ENCODE results near the gene FTO.

The FTO gene

DNA sequence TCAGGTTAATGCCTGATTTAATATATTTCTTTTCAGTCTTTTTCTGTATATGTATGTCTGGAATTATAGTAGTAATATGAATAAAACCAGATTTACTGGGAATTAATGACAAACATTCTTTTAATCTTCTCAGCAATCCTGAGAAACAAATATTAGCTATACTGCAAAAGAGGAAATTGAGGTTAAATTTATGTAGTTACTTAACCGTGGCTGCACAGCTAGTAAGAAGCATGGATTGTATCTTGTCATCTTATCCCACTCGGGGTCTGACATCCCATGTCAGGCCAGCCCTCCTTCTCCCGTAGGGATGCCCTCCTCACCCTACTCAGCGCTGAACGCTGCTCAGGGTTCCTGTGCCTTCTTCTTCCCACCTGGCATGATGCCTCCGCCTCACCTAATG lies 143.0 kb downstream of the FTO start:
- H3K9me3 ChIP-seq, result no peaks in the 10 kb centered on the region
- TF ChIP-seq, protein P1, sequence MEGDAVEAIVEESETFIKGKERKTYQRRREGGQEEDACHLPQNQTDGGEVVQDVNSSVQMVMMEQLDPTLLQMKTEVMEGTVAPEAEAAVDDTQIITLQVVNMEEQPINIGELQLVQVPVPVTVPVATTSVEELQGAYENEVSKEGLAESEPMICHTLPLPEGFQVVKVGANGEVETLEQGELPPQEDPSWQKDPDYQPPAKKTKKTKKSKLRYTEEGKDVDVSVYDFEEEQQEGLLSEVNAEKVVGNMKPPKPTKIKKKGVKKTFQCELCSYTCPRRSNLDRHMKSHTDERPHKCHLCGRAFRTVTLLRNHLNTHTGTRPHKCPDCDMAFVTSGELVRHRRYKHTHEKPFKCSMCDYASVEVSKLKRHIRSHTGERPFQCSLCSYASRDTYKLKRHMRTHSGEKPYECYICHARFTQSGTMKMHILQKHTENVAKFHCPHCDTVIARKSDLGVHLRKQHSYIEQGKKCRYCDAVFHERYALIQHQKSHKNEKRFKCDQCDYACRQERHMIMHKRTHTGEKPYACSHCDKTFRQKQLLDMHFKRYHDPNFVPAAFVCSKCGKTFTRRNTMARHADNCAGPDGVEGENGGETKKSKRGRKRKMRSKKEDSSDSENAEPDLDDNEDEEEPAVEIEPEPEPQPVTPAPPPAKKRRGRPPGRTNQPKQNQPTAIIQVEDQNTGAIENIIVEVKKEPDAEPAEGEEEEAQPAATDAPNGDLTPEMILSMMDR (IDR thresholded peaks at IDR 0.05; ENCODE audit: low read depth, low read length), result no peak
- no peak overlapping the region for H3K4me3 ChIP-seq (ENCODE audit: low read depth, low read length)
- no peaks in the 10 kb centered on the region for H3K27me3 ChIP-seq
- no peaks in the 10 kb centered on the region for H3K4me1 ChIP-seq
- peaks cover 4% of the 10 kb centered on the region; the same call in 1 of the 2 replicates for H3K36me3 ChIP-seq
- no peak for DNase-seq

DNA sequence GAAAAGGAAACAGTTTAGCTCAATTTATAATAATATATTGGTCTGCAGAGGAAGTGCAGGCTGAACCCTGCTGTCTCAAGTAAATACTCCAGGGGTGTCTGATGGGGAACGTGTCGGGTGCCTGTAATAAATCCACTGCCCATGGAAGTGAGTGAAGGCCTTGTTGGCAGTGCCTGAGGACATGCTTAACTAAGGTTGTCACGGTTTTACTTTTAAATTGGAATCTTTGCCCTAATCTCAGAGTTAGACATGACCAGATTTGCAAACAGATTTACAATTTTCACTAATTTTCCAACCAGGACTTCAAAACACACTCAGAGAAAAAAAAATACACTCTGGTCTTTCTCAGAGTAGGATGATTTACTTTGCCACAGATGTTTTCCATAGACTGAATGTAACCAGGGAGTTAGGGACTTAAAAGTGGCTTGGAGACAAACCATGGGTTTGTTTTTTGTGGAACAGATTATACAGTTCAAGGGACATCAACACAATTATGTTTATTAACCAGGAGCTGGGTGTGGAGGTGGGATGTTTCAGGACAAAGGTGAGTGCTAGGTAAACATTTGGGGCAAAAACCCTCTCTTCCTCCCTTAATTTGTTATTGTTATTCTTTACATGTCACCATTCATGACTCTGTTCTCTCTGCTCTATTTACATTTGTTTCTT lies 144.5 kb downstream of the FTO start:
- Histone ChIP-seq H3K4me1 (no peaks in the 10 kb centered on the region), H3K36me3 (peaks cover 4% of the 10 kb centered on the region; the same call in 1 of the 2 replicates), H3K9me3 (no peaks in the 10 kb centered on the region), H3K27me3 (no peaks in the 10 kb centered on the region), H3K4me3 (ENCODE audit: low read depth, low read length) (no peak overlapping the region)
- TF ChIP-seq, protein P1 (IDR thresholded peaks at IDR 0.05; ENCODE audit: low read depth, low read length), result no peak
- no peak for DNase-seq

DNA sequence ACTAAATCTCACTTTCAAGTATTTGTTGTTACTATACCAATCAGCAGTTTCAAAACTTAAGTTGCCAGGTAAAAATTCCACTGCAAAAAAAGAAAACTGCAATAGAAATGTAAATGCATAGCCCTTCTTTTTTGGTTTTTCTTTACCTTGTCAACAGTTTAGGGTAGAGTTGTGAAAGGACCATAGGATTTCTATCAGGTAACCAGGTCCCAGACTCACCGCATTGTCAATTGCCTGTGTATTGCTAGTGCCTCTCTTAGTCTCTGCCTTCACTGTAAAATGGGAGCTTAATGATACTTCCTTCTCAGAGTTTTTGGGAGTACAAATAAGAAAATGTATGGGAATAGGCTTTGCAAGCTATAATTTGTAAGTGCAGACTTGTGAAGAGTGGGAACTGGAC lies 145.0 kb downstream of the FTO start:
- Histone ChIP-seq H3K9me3 (no peaks in the 10 kb centered on the region), H3K4me3 (ENCODE audit: low read depth, low read length) (no peak overlapping the region), H3K4me1 (no peaks in the 10 kb centered on the region), H3K36me3 (peaks cover 4% of the 10 kb centered on the region; the same call in 1 of the 2 replicates), H3K27me3 (no peaks in the 10 kb centered on the region)
- TF ChIP-seq, protein P1 (IDR thresholded peaks at IDR 0.05; ENCODE audit: low read depth, low read length), result no peak
- DNase-seq, result no peak

DNA sequence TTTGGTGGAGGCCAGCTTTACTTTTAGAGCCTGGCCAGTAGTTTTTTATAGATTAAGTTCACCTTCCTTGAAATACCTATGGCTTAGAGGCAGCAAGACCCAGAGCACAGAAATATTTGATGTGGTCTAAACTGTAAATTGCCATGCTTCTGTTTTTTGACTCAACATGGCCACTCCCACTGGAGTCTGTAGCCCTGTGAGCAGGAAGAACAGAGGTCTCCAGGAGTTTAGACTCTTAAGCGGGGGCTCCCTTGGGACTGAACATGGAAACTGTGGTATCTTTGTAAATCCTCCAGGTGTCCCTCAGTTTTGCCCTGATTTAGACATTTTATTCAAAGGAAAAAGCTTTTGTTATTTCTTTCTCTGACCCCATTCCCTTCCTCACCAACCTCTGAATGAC lies 145.6 kb downstream of the FTO start:
- H3K36me3 ChIP-seq, result peaks cover 4% of the 10 kb centered on the region; the same call in 1 of the 2 replicates
- TF ChIP-seq, protein P1 (IDR thresholded peaks at IDR 0.05; ENCODE audit: low read depth, low read length), result no peak
- H3K4me1 ChIP-seq, result no peaks in the 10 kb centered on the region
- no peak overlapping the region for H3K4me3 ChIP-seq (ENCODE audit: low read depth, low read length)
- no peaks in the 10 kb centered on the region for H3K9me3 ChIP-seq
- no peaks in the 10 kb centered on the region for H3K27me3 ChIP-seq
- DNase-seq, result no peak

DNA sequence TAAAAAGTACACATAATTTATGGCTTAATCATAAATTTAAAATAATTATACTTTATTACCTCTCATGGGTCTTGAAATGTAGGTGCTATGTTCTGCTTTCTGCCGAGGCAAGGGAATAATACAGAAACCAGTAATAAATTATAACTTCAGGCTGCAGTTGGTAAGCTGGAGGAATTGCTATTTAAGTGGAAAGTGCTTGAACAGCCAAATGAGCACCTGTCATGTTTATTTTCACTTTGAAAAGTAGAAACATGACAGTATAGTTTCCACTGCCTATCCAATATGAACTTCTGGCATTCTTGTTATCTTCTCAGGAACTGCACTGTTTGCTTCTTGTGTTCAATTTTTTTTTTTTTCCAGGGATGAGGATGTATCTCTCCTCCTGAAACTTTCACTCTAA lies 146.0 kb downstream of the FTO start:
- H3K9me3 ChIP-seq, result no peaks in the 10 kb centered on the region
- H3K27me3 ChIP-seq, result no peaks in the 10 kb centered on the region
- H3K4me1 ChIP-seq, result no peaks in the 10 kb centered on the region
- H3K4me3 ChIP-seq (ENCODE audit: low read depth, low read length), result no peak overlapping the region
- DNase-seq, result no peak
- H3K36me3 ChIP-seq, result peaks cover 4% of the 10 kb centered on the region; the same call in 1 of the 2 replicates
- TF ChIP-seq, protein P1 (IDR thresholded peaks at IDR 0.05; ENCODE audit: low read depth, low read length), result no peak

DNA sequence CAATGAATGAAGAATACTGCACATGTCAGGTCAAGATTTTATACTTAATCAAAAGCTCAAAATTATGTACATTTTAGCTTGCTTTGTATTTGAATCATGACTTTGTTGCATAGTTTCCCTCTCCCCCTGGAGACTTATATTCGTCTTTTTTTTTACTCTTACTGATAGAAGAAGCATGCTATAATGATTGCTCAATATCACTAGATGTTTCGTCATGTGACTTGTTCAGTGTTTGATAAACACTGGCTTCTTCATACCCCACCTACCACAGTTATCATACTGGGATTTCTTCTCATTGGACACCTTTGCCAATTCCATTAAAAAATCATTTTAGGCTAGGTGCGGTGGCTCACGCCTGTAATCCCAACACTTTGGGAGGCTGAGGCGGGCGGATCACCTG lies 148.7 kb downstream of the FTO start:
- DNase-seq, result no peak
- no peaks in the 10 kb centered on the region for H3K9me3 ChIP-seq
- H3K27me3 ChIP-seq, result no peaks in the 10 kb centered on the region
- no peaks in the 10 kb centered on the region for H3K4me1 ChIP-seq
- no peaks in the 10 kb centered on the region for H3K36me3 ChIP-seq
- H3K4me3 ChIP-seq (ENCODE audit: low read depth, low read length), result no peak overlapping the region
- TF ChIP-seq, protein P1 (IDR thresholded peaks at IDR 0.05; ENCODE audit: low read depth, low read length), result no peak

Data from BE2C (cell line).